Measurements from ENCODE around the gene USP17L27. TPM values are rescaled to one million over a fixed set of nuclear protein-coding genes. Genes with fewer than 3 reads are reported as not detected.

The USP17L27 gene, protein sequence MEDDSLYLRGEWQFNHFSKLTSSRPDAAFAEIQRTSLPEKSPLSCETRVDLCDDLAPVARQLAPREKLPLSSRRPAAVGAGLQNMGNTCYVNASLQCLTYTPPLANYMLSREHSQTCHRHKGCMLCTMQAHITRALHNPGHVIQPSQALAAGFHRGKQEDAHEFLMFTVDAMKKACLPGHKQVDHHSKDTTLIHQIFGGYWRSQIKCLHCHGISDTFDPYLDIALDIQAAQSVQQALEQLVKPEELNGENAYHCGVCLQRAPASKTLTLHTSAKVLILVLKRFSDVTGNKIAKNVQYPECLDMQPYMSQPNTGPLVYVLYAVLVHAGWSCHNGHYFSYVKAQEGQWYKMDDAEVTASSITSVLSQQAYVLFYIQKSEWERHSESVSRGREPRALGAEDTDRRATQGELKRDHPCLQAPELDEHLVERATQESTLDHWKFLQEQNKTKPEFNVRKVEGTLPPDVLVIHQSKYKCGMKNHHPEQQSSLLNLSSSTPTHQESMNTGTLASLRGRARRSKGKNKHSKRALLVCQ
- total RNA-seq (2022; extraction: Qiagen RNA extraction) = not detected in 5 replicates

DNA sequence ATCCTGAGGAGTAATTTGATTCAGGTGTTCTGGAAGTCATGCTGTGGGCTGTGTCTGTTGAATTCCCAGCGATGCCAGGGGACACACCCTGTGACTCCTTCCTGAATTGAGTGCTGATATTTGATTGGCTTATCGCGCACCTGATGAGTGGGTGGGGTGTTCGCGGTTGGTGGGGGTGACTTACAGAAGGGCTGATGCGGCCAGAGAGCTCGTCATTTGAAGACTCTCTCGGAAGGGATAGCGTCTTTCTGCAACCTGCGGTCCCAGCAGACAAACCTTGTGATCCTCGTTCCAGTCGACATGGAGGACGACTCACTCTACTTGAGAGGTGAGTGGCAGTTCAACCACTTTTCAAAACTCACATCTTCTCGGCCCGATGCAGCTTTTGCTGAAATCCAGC lies at the start of gene USP17L27:
Gene USP17L27, plus strand, starts transcription at position 301 of the 400 bp plus-strand sequence. Its CDS starts 0 bp downstream, at position 301.

DNA sequence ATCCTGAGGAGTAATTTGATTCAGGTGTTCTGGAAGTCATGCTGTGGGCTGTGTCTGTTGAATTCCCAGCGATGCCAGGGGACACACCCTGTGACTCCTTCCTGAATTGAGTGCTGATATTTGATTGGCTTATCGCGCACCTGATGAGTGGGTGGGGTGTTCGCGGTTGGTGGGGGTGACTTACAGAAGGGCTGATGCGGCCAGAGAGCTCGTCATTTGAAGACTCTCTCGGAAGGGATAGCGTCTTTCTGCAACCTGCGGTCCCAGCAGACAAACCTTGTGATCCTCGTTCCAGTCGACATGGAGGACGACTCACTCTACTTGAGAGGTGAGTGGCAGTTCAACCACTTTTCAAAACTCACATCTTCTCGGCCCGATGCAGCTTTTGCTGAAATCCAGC lies 19.1 kb upstream of the USP17L27 start, which contains the start of gene USP17L24:
Gene USP17L24, plus strand, starts transcription at position 301 of the 400 bp plus-strand sequence. Its CDS starts 0 bp downstream, at position 301.

GRCh38 chr4:9329611-9330010 lies 14.3 kb upstream of the USP17L27 start, which contains the start of gene USP17L25:
TSS of gene USP17L25 (plus strand) at chr4:9329911. CDS start at chr4:9329911, 0 bp downstream.

DNA sequence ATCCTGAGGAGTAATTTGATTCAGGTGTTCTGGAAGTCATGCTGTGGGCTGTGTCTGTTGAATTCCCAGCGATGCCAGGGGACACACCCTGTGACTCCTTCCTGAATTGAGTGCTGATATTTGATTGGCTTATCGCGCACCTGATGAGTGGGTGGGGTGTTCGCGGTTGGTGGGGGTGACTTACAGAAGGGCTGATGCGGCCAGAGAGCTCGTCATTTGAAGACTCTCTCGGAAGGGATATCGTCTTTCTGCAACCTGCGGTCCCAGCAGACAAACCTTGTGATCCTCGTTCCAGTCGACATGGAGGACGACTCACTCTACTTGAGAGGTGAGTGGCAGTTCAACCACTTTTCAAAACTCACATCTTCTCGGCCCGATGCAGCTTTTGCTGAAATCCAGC lies 9.6 kb upstream of the USP17L27 start, which contains the start of gene USP17L26:
Gene USP17L26, plus strand, starts transcription at position 301 of the 400 bp plus-strand sequence. Its CDS starts 0 bp downstream, at position 301.

GRCh38 chr4:9339103-9339502 lies 4.8 kb upstream of the USP17L27 start, which contains the start of gene USP17L5:
TSS of gene USP17L5 (plus strand) at chr4:9339403. CDS start at chr4:9339403, 0 bp downstream.

GRCh38 chr4:9348593-9348992 lies 4.6 kb downstream of the USP17L27 start, which contains the start of gene USP17L28:
TSS of gene USP17L28 (plus strand) at chr4:9348893. CDS start at chr4:9348893, 0 bp downstream.

GRCh38 chr4:9353338-9353737 lies 9.4 kb downstream of the USP17L27 start, which contains the start of gene USP17L29:
TSS of gene USP17L29 (plus strand) at chr4:9353638. CDS start at chr4:9353638, 0 bp downstream.

DNA sequence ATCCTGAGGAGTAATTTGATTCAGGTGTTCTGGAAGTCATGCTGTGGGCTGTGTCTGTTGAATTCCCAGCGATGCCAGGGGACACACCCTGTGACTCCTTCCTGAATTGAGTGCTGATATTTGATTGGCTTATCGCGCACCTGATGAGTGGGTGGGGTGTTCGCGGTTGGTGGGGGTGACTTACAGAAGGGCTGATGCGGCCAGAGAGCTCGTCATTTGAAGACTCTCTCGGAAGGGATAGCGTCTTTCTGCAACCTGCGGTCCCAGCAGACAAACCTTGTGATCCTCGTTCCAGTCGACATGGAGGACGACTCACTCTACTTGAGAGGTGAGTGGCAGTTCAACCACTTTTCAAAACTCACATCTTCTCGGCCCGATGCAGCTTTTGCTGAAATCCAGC lies 18.9 kb downstream of the USP17L27 start, which contains the start of gene USP17L30:
Gene USP17L30, plus strand, starts transcription at position 301 of the 400 bp plus-strand sequence. Its CDS starts 0 bp downstream, at position 301.

Other genes with a start within 250 kb of the USP17L27 start
- not detected in 5 replicates for gene FAM90A26, start 173.7 kb upstream of the USP17L27 start, total RNA-seq (2022; extraction: Qiagen RNA extraction)
- gene USP17L10, start 133.5 kb upstream of the USP17L27 start, total RNA-seq (2022; extraction: Qiagen RNA extraction) = not detected in 5 replicates
- not detected in 5 replicates for gene USP17L11, start 128.7 kb upstream of the USP17L27 start, total RNA-seq (2022; extraction: Qiagen RNA extraction)
- gene USP17L12, start 124.0 kb upstream of the USP17L27 start, total RNA-seq (2022; extraction: Qiagen RNA extraction) = not detected in 5 replicates
- gene USP17L13, start 119.3 kb upstream of the USP17L27 start, total RNA-seq (2022; extraction: Qiagen RNA extraction) = not detected in 5 replicates
- gene USP17L15, start 109.8 kb upstream of the USP17L27 start, total RNA-seq (2022; extraction: Qiagen RNA extraction) = not detected in 5 replicates
- not detected in 5 replicates for gene USP17L17, start 100.3 kb upstream of the USP17L27 start, total RNA-seq (2022; extraction: Qiagen RNA extraction)
- gene USP17L18, start 95.5 kb upstream of the USP17L27 start, total RNA-seq (2022; extraction: Qiagen RNA extraction) = not detected in 5 replicates
- not detected in 5 replicates for gene USP17L19, start 90.8 kb upstream of the USP17L27 start, total RNA-seq (2022; extraction: Qiagen RNA extraction)
- gene USP17L20, start 86.0 kb upstream of the USP17L27 start, total RNA-seq (2022; extraction: Qiagen RNA extraction) = not detected in 5 replicates
- not detected in 5 replicates for gene USP17L21, start 81.3 kb upstream of the USP17L27 start, total RNA-seq (2022; extraction: Qiagen RNA extraction)
- gene USP17L22, start 76.5 kb upstream of the USP17L27 start, total RNA-seq (2022; extraction: Qiagen RNA extraction) = not detected in 5 replicates
- gene USP17L24, start 19.0 kb upstream of the USP17L27 start, total RNA-seq (2022; extraction: Qiagen RNA extraction) = not detected in 5 replicates
- not detected in 5 replicates for gene USP17L25, start 14.2 kb upstream of the USP17L27 start, total RNA-seq (2022; extraction: Qiagen RNA extraction)
- gene USP17L26, start 9.5 kb upstream of the USP17L27 start, total RNA-seq (2022; extraction: Qiagen RNA extraction) = not detected in 5 replicates
- gene USP17L5, start 4.7 kb upstream of the USP17L27 start, total RNA-seq (2022; extraction: Qiagen RNA extraction) = not detected in 5 replicates
- not detected in 5 replicates for gene USP17L28, start 4.7 kb downstream of the USP17L27 start, total RNA-seq (2022; extraction: Qiagen RNA extraction)
- gene USP17L29, start 9.5 kb downstream of the USP17L27 start, total RNA-seq (2022; extraction: Qiagen RNA extraction) = not detected in 5 replicates
- gene USP17L30, start 19.0 kb downstream of the USP17L27 start, total RNA-seq (2022; extraction: Qiagen RNA extraction) = not detected in 5 replicates
- not detected in 5 replicates for gene DEFB131A, start 100.3 kb downstream of the USP17L27 start, total RNA-seq (2022; extraction: Qiagen RNA extraction)